Measurements from ENCODE around the gene UROC1. TPM values are rescaled to one million over a fixed set of nuclear protein-coding genes. Genes with fewer than 3 reads are reported as not detected.

Gene UROC1
- polyA plus RNA-seq, 1 of the 3 experiments (the other 2 are of a cell fraction), result not detected

DNA sequence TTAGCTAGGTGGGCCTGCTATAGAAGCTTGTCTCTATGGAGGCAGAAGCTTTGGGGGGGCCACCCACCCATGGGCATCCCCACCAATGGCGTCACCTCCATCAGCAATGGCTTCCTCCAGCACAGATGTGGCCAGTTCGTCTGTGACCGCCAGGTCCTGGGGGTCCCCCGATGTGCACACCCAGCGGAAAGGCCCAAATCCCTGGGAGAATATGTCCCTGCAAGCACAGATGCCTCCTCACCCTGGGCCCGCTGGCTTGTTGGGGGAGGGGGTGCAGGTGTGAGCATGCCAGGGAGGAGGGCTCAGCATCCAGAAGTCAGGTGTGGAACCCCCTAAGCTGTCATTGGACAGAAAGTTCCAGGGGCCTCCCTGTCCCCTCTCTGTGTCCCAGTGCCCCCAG, 19.6 kb downstream of the UROC1 start (continued):
- TF ChIP-seq, protein P1, sequence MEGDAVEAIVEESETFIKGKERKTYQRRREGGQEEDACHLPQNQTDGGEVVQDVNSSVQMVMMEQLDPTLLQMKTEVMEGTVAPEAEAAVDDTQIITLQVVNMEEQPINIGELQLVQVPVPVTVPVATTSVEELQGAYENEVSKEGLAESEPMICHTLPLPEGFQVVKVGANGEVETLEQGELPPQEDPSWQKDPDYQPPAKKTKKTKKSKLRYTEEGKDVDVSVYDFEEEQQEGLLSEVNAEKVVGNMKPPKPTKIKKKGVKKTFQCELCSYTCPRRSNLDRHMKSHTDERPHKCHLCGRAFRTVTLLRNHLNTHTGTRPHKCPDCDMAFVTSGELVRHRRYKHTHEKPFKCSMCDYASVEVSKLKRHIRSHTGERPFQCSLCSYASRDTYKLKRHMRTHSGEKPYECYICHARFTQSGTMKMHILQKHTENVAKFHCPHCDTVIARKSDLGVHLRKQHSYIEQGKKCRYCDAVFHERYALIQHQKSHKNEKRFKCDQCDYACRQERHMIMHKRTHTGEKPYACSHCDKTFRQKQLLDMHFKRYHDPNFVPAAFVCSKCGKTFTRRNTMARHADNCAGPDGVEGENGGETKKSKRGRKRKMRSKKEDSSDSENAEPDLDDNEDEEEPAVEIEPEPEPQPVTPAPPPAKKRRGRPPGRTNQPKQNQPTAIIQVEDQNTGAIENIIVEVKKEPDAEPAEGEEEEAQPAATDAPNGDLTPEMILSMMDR (IDR thresholded peaks at IDR 0.05), result no peak
- TF ChIP-seq YY1 (IDR thresholded peaks at IDR 0.05; ENCODE audit: low read depth) (no peak), FOXJ3 (CRISPR knock-in tag; IDR thresholded peaks at IDR 0.05) (no peak), CHD2 (IDR thresholded peaks at IDR 0.05; ENCODE audit: low read length, partially characterized antibody) (no peak), TEAD4 (IDR thresholded peaks at IDR 0.05; ENCODE audit: borderline replicate concordance, insufficient read depth) (no peak)
- TF ChIP-seq, protein P2, sequence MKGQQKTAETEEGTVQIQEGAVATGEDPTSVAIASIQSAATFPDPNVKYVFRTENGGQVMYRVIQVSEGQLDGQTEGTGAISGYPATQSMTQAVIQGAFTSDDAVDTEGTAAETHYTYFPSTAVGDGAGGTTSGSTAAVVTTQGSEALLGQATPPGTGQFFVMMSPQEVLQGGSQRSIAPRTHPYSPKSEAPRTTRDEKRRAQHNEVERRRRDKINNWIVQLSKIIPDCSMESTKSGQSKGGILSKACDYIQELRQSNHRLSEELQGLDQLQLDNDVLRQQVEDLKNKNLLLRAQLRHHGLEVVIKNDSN (IDR thresholded peaks at IDR 0.05; ENCODE audit: borderline replicate concordance, low read depth), result no peak

DNA sequence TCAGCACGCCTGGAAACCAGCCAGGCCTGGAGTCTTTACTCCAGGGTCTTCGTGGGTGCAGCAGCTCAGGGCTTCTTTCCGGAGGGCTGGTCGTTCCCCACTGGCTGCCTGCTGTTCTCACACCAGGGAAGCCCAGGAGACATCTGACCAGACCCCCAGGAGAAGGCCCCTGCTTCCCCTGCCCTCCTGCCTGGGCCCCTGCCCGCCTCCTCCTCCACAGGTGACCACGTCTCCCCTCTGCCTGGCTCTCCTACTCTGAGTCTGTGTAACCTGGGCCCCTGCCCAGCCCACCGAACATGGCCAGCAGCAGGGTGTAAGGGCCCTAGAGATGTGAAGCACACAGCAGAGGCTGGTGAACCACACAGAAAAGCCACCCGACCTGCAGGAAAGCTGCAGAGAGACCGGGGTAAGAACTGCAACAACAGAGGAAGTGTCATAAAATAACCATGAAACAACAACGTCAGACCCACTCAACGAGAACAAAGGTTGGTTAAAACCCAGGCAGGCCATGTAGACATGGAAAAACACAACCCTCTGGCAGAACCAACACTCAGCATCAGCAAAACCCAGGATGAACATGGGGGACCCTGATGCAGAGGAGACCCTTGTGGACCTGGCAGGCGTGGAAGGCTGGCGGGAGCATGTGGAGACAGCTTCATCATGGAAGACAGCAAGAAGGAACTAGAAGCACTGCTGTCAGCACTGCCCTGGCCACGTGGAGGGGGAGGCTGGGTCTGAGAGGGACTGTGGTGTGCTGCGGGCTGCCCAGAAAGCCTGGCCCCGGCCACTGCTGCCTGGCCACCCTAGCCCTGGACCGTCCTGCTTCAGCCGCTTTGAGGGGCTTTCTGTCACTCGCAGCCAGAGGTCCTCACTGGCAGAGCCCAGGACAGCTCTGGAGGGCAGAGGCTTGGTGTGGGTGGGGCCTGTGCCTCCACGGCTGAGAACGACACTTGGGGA, 20.4 kb downstream of the UROC1 start:
- WGBS (ENCODE audit: low lambda C conversion rate), result 66% methylated on average over 15 of the region's 21 CpGs
- Histone ChIP-seq H4K20me1 (ENCODE audit: insufficient read depth) (no peaks in the 10 kb centered on the region), H3K27me3 (ENCODE audit: insufficient read depth) (no peaks in the 10 kb centered on the region), H3K4me3 (ENCODE audit: low read depth in 2 of 2, low read length in 1 of 2) (no peak overlapping the region), H3K9me2 (no peaks in the 10 kb centered on the region), H3K9me3 (no peaks in the 10 kb centered on the region), H3K9ac (no peak overlapping the region), H3F3A (replicated peaks; ENCODE audit: insufficient read depth) (peaks cover 3% of the 10 kb centered on the region), H3K4me1 (ENCODE audit: control insufficient read depth in 1 of 2, insufficient read depth in 2 of 2, low read depth in 1 of 2, low read length in 1 of 2) (no peaks in the 10 kb centered on the region; a peak in 1 of 4 replicates), H3K79me2 (ENCODE audit: insufficient read depth) (no peaks in the 10 kb centered on the region), H3K4me2 (no peak overlapping the region), H2AFZ (ENCODE audit: low read depth) (no peak overlapping the region), H3K27ac (ENCODE audit: low read depth in 2 of 2, low read length in 1 of 2) (no peak overlapping the region), H3K36me3 (replicated peaks in 1 of 2; ENCODE audit: control insufficient read depth in 1 of 2, insufficient read depth in 2 of 2, low read length in 1 of 2) (no peaks in the 10 kb centered on the region)
- TF ChIP-seq CHD2 (IDR thresholded peaks at IDR 0.05; ENCODE audit: low read length, partially characterized antibody), result no peak
- no peak for TF ChIP-seq NRF1 (IDR thresholded peaks at IDR 0.05; ENCODE audit: low read depth, low read length)
- no peak for TF ChIP-seq FOXM1 (IDR thresholded peaks at IDR 0.05; ENCODE audit: low read depth)
- ChIA-PET POLR2A (no interaction called here), CTCF (interaction anchor here (0.6 to 0.9 kb wide), 4 partner anchors 14 to 362 kb away, joined by 3 read pairs; no protein-coding TSS in a partner anchor)
- no peak for DNase-seq

DNA sequence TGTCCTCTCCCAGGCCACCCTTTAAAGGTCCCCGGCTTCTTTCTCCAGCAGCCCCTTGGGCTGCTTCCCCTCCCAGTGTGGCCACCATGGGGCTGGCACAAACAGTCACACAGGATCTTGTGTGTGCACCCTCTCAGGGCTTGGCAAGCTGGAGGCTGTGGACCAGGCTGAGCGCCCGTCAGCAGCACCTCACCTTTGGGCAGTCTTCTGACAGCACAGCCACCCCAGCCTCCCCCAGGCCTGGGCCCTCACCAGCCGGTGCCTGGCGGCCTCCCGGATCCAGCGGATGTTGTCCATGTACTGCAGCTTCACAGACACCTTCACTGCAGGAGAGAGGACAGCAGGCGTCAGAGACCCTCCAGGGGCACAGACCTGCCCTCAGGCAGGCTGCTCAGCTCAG, 21.8 kb downstream of the UROC1 start:
- POLR2A ChIA-PET, result no interaction called here
- Histone ChIP-seq H3K9me2 (no peaks in the 10 kb centered on the region), H3K79me2 (ENCODE audit: insufficient read depth) (no peaks in the 10 kb centered on the region), H3K4me3 (ENCODE audit: low read depth in 2 of 2, low read length in 1 of 2) (no peak overlapping the region), H3K27ac (ENCODE audit: low read depth in 2 of 2, low read length in 1 of 2) (no peak overlapping the region), H2AFZ (ENCODE audit: low read depth) (no peak overlapping the region), H3K36me3 (replicated peaks in 1 of 2; ENCODE audit: control insufficient read depth in 1 of 2, insufficient read depth in 2 of 2, low read length in 1 of 2) (no peaks in the 10 kb centered on the region), H3K9me3 (no peaks in the 10 kb centered on the region), H4K20me1 (ENCODE audit: insufficient read depth) (no peaks in the 10 kb centered on the region), H3K27me3 (ENCODE audit: insufficient read depth) (no peaks in the 10 kb centered on the region), H3K9ac (no peak overlapping the region), H3F3A (replicated peaks; ENCODE audit: insufficient read depth) (no peaks in the 10 kb centered on the region), H3K4me2 (no peak overlapping the region), H3K4me1 (ENCODE audit: control insufficient read depth in 1 of 2, insufficient read depth in 2 of 2, low read depth in 1 of 2, low read length in 1 of 2) (no peaks in the 10 kb centered on the region; a peak in 1 of 4 replicates)
- CTCF ChIA-PET, result interaction anchor here (0.6 kb wide), 1 partner anchor 536 kb away, joined by 3 read pairs; no protein-coding TSS in a partner anchor
- TF ChIP-seq EP300 (IDR thresholded peaks at IDR 0.05; ENCODE audit: borderline replicate concordance in 1 of 2, low read depth in 1 of 2, low read length in 1 of 2) (no peak), RXRA (IDR thresholded peaks at IDR 0.05; ENCODE audit: borderline replicate concordance, low read depth) (no peak)
- TF ChIP-seq, protein P3, sequence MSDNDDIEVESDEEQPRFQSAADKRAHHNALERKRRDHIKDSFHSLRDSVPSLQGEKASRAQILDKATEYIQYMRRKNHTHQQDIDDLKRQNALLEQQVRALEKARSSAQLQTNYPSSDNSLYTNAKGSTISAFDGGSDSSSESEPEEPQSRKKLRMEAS (IDR thresholded peaks at IDR 0.05; ENCODE audit: low read depth), result no peak
- WGBS (ENCODE audit: low lambda C conversion rate), result 73% methylated on average over 5 of the region's 8 CpGs
- DNase-seq, result no peak
